ENCODE data around the gene EMP2.

The EMP2 gene

DNA sequence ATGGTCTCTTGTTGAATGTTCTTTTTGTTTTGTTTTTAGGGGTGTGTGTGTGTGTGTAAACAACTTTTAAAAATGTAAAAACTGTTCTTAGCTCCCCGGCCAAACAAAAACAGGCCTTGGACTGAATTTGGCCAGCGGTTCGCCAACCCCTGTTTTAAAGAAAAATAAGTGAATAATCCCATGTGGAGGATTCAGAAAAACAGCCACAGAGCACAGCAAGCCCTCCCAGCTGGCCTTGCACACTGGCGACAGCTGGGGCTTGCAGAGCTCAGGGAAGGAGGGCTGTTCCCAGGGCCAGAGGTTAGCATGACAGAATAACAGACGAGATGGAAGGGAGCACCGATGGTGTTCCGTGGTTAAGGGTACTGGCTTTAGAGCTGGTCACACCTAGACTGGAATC, 39.0 kb downstream of the EMP2 start:
- TF ChIP-seq TAF1 (IDR thresholded peaks at IDR 0.05; ENCODE audit: borderline replicate concordance, insufficient read depth, low read length) (no peak), POLR2AphosphoS5 (IDR thresholded peaks at IDR 0.05; ENCODE audit: low read depth, low read length) (no peak), SIN3A (IDR thresholded peaks at IDR 0.05; ENCODE audit: borderline replicate concordance, insufficient read depth, low read length) (no peak), FOXP2 (optimal IDR thresholded peaks at IDR 0.05; ENCODE audit: borderline replicate concordance, extremely low read depth, extremely low read length, insufficient read depth) (no peak)
- TF ChIP-seq, protein P1, sequence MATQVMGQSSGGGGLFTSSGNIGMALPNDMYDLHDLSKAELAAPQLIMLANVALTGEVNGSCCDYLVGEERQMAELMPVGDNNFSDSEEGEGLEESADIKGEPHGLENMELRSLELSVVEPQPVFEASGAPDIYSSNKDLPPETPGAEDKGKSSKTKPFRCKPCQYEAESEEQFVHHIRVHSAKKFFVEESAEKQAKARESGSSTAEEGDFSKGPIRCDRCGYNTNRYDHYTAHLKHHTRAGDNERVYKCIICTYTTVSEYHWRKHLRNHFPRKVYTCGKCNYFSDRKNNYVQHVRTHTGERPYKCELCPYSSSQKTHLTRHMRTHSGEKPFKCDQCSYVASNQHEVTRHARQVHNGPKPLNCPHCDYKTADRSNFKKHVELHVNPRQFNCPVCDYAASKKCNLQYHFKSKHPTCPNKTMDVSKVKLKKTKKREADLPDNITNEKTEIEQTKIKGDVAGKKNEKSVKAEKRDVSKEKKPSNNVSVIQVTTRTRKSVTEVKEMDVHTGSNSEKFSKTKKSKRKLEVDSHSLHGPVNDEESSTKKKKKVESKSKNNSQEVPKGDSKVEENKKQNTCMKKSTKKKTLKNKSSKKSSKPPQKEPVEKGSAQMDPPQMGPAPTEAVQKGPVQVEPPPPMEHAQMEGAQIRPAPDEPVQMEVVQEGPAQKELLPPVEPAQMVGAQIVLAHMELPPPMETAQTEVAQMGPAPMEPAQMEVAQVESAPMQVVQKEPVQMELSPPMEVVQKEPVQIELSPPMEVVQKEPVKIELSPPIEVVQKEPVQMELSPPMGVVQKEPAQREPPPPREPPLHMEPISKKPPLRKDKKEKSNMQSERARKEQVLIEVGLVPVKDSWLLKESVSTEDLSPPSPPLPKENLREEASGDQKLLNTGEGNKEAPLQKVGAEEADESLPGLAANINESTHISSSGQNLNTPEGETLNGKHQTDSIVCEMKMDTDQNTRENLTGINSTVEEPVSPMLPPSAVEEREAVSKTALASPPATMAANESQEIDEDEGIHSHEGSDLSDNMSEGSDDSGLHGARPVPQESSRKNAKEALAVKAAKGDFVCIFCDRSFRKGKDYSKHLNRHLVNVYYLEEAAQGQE (IDR thresholded peaks at IDR 0.05; ENCODE audit: insufficient read depth in 1 of 2, low read depth in 2 of 2, low read length in 2 of 2): no peak

DNA sequence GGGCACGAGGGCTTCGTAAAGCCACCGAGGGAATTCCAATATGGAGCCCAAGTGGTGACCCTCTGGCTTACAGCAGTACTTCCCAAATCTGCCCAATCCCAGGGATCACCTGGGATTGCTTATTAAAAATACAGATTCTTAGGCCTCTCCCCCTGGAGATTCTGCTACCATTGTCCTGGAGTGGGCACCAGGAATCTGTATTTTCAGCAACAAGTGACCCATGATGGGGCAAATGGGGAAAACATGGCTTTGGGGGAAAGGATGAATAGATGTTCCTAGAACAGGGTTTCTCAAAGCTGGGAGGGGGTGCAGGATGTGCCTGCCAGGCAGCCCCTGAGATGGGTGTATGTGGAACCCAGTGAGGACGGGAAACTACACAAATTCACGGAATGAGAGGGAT, 40.6 kb downstream of the EMP2 start:
- TF ChIP-seq, protein P1 (IDR thresholded peaks at IDR 0.05; ENCODE audit: insufficient read depth in 1 of 2, low read depth in 2 of 2, low read length in 2 of 2): no peak

DNA sequence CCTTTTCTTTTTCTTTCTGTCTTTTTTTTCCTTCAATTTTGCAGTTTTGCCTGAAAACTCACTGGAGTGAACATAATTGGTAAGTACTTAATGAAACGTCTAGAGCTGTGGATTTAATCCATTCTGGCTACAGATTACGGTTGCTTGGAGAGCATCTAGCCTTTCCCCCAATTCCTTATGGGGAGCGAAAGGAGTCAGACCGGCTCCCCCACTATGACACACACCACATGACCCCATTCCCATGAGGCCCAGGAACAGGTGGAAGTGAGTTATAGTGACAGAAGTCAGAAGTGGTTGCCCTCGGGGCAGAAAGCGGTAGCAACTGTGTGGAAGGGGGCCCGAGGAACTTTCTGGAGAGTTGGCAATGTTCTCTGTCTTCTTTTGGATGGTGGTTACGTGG, 41.2 kb downstream of the EMP2 start:
- TF ChIP-seq, protein P1 (IDR thresholded peaks at IDR 0.05; ENCODE audit: insufficient read depth in 1 of 2, low read depth in 2 of 2, low read length in 2 of 2): no peak
- TF ChIP-seq FOXP2 (optimal IDR thresholded peaks at IDR 0.05; ENCODE audit: borderline replicate concordance, extremely low read depth, extremely low read length, insufficient read depth) (no peak), SIN3A (IDR thresholded peaks at IDR 0.05; ENCODE audit: borderline replicate concordance, insufficient read depth, low read length) (no peak), TAF1 (IDR thresholded peaks at IDR 0.05; ENCODE audit: borderline replicate concordance, insufficient read depth, low read length) (no peak), POLR2AphosphoS5 (IDR thresholded peaks at IDR 0.05; ENCODE audit: low read depth, low read length) (no peak)

DNA sequence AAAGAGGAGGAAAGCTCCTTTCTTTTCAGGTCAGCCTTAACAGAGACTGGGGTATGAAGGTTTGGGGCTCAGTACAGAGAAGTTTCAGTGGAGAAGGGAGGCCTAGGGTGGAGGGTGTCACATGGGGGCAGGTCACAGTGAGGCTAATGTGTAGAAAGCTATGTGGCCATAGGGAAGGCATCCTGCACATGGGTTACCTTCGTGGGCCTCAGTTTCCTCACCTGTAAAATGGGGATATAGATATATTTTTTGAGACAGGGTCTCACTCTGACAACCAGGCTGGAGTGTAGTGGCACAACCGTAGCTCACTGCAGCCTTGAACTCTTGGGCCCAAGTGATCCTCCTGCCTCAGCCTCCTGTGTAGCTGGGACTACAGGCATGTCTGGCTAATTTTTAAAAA, 41.8 kb downstream of the EMP2 start:
- TF ChIP-seq, protein P1 (IDR thresholded peaks at IDR 0.05; ENCODE audit: insufficient read depth in 1 of 2, low read depth in 2 of 2, low read length in 2 of 2): no peak
- no peak for TF ChIP-seq SIN3A (IDR thresholded peaks at IDR 0.05; ENCODE audit: borderline replicate concordance, insufficient read depth, low read length)
- no peak for TF ChIP-seq FOXP2 (optimal IDR thresholded peaks at IDR 0.05; ENCODE audit: borderline replicate concordance, extremely low read depth, extremely low read length, insufficient read depth)
- no peak for TF ChIP-seq TAF1 (IDR thresholded peaks at IDR 0.05; ENCODE audit: borderline replicate concordance, insufficient read depth, low read length)
- TF ChIP-seq POLR2AphosphoS5 (IDR thresholded peaks at IDR 0.05; ENCODE audit: low read depth, low read length): no peak

DNA sequence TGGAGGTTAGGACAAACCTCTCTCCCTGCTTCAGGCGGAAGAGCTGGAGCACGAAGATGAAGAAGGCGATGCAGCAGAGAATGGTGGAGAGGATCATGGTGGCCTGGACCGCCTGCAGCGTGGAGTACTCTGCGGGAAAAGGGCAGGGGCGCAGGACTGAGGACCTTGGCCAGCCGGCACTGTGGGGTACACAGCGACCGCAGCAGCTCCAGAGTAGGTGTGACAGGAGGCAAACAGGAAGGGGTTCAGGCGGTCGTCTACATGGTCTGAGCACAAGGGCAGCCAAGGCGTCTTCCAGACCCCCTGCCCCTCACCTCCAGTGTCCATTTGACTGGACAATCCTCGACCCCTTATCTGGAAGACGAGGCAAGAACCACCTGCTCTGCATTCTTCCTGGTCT, 42.5 kb downstream of the EMP2 start:
- TF ChIP-seq TAF1 (IDR thresholded peaks at IDR 0.05; ENCODE audit: borderline replicate concordance, insufficient read depth, low read length) (no peak), SIN3A (IDR thresholded peaks at IDR 0.05; ENCODE audit: borderline replicate concordance, insufficient read depth, low read length) (no peak), FOXP2 (optimal IDR thresholded peaks at IDR 0.05; ENCODE audit: borderline replicate concordance, extremely low read depth, extremely low read length, insufficient read depth) (no peak), POLR2AphosphoS5 (IDR thresholded peaks at IDR 0.05; ENCODE audit: low read depth, low read length) (no peak)

Data from PFSK-1 (cell line).